T-helper 1 cell treated with Interleukin-12 subunit alpha and Interleukin-12 subunit beta and Interleukin-4 antibody, amounts not matched to agents 30 μg/mL and 1 μg/mL, for 36 hours (primary cell): Measurements from ENCODE around the gene BMPR1A.

ENCODE experiments used
- H3K27ac Mint-ChIP-seq: one replicate; pipeline ENCODE4 v1.8.0; 2021; ENCODE audit warnings: mild to moderate bottlenecking, mixed read lengths
- H3K27me3 Mint-ChIP-seq: one replicate; pipeline ENCODE4 v1.8.0; 2021; ENCODE audit warnings: low read depth, mixed read lengths
- H3K36me3 Mint-ChIP-seq: one replicate; pipeline ENCODE4 v1.8.0; 2021; ENCODE audit warnings: low read depth, mixed read lengths
- H3K4me1 Mint-ChIP-seq: one replicate; pipeline ENCODE4 v1.8.0; 2021; ENCODE audit warnings: low read depth, mixed read lengths
- H3K4me3 Mint-ChIP-seq: one replicate; pipeline ENCODE4 v1.8.0; 2021; ENCODE audit warnings: mild to moderate bottlenecking, moderate library complexity, mixed read lengths
- H3K9me3 Mint-ChIP-seq: one replicate; pipeline ENCODE4 v1.8.0; 2021; ENCODE audit warnings: mixed read lengths

Gene BMPR1A

GRCh38 chr10:86795353-86795752 is 38.9 kb downstream of the BMPR1A start:
- H3K4me3 Mint-ChIP-seq = no peak overlapping the region
- no peak overlapping the region for H3K27ac Mint-ChIP-seq
- H3K27me3 Mint-ChIP-seq = no peaks in the 10 kb centered on the region
- no peaks in the 10 kb centered on the region for H3K9me3 Mint-ChIP-seq
- H3K36me3 Mint-ChIP-seq = no peaks in the 10 kb centered on the region
- H3K4me1 Mint-ChIP-seq = peaks cover 10% of the 10 kb centered on the region

- H3K9me3 Mint-ChIP-seq = no peaks in the 10 kb centered on the region
- H3K27me3 Mint-ChIP-seq = no peaks in the 10 kb centered on the region
- peaks cover 10% of the 10 kb centered on the region for H3K4me1 Mint-ChIP-seq
- no peaks in the 10 kb centered on the region for H3K36me3 Mint-ChIP-seq
- H3K27ac Mint-ChIP-seq = no peak overlapping the region
- H3K4me3 Mint-ChIP-seq = no peak overlapping the region
These were observed 41.6 kb downstream of the BMPR1A start for GRCh38 chr10:86798025-86798424.

GRCh38 chr10:86798611-86799010 is 42.2 kb downstream of the BMPR1A start:
- no peak overlapping the region for H3K27ac Mint-ChIP-seq
- no peaks in the 10 kb centered on the region for H3K36me3 Mint-ChIP-seq
- H3K9me3 Mint-ChIP-seq = no peaks in the 10 kb centered on the region
- H3K27me3 Mint-ChIP-seq = no peaks in the 10 kb centered on the region
- H3K4me1 Mint-ChIP-seq = peaks cover 10% of the 10 kb centered on the region
- H3K4me3 Mint-ChIP-seq = no peak overlapping the region

GRCh38 chr10:86799188-86799845 is 42.9 kb downstream of the BMPR1A start:
- no peaks in the 10 kb centered on the region for H3K36me3 Mint-ChIP-seq
- H3K4me1 Mint-ChIP-seq = peaks cover 10% of the 10 kb centered on the region
- H3K4me3 Mint-ChIP-seq = no peak overlapping the region
- H3K27me3 Mint-ChIP-seq = no peaks in the 10 kb centered on the region
- no peaks in the 10 kb centered on the region for H3K9me3 Mint-ChIP-seq
- H3K27ac Mint-ChIP-seq = no peak overlapping the region

- H3K9me3 Mint-ChIP-seq = no peaks in the 10 kb centered on the region
- H3K36me3 Mint-ChIP-seq = no peaks in the 10 kb centered on the region
- H3K27me3 Mint-ChIP-seq = no peaks in the 10 kb centered on the region
- no peak overlapping the region for H3K27ac Mint-ChIP-seq
- no peak overlapping the region for H3K4me3 Mint-ChIP-seq
- peaks cover 10% of the 10 kb centered on the region for H3K4me1 Mint-ChIP-seq
These were observed 45.6 kb downstream of the BMPR1A start for GRCh38 chr10:86801995-86802394.

- Mint-ChIP-seq H3K4me3 (no peak overlapping the region), H3K27me3 (no peaks in the 10 kb centered on the region), H3K9me3 (no peaks in the 10 kb centered on the region), H3K4me1 (peaks cover 10% of the 10 kb centered on the region), H3K36me3 (no peaks in the 10 kb centered on the region), H3K27ac (no peak overlapping the region)
These were observed 46.2 kb downstream of the BMPR1A start for GRCh38 chr10:86802473-86803108.

GRCh38 chr10:86803156-86803555 is 46.7 kb downstream of the BMPR1A start:
- Mint-ChIP-seq H3K9me3 (no peaks in the 10 kb centered on the region), H3K27me3 (no peaks in the 10 kb centered on the region), H3K36me3 (no peaks in the 10 kb centered on the region), H3K4me1 (peaks cover 10% of the 10 kb centered on the region), H3K27ac (no peak overlapping the region), H3K4me3 (no peak overlapping the region)

GRCh38 chr10:86804805-86805204 is 48.4 kb downstream of the BMPR1A start:
- Mint-ChIP-seq H3K4me1 (no peaks in the 10 kb centered on the region), H3K9me3 (no peaks in the 10 kb centered on the region), H3K4me3 (no peak overlapping the region), H3K27me3 (no peaks in the 10 kb centered on the region), H3K27ac (no peak overlapping the region), H3K36me3 (no peaks in the 10 kb centered on the region)

- no peaks in the 10 kb centered on the region for H3K4me1 Mint-ChIP-seq
- H3K9me3 Mint-ChIP-seq = no peaks in the 10 kb centered on the region
- H3K4me3 Mint-ChIP-seq = no peak overlapping the region
- no peaks in the 10 kb centered on the region for H3K27me3 Mint-ChIP-seq
- H3K36me3 Mint-ChIP-seq = no peaks in the 10 kb centered on the region
- no peak overlapping the region for H3K27ac Mint-ChIP-seq
These were observed 56.7 kb downstream of the BMPR1A start for GRCh38 chr10:86813101-86813500.

- H3K9me3 Mint-ChIP-seq = no peaks in the 10 kb centered on the region
- no peaks in the 10 kb centered on the region for H3K27me3 Mint-ChIP-seq
- H3K36me3 Mint-ChIP-seq = no peaks in the 10 kb centered on the region
- H3K4me1 Mint-ChIP-seq = no peaks in the 10 kb centered on the region
- no peak overlapping the region for H3K4me3 Mint-ChIP-seq
- no peak overlapping the region for H3K27ac Mint-ChIP-seq
These were observed 57.6 kb downstream of the BMPR1A start for GRCh38 chr10:86813982-86814381.

GRCh38 chr10:86815035-86815617 is 58.7 kb downstream of the BMPR1A start:
- Mint-ChIP-seq H3K36me3 (no peaks in the 10 kb centered on the region), H3K4me1 (no peaks in the 10 kb centered on the region), H3K27me3 (no peaks in the 10 kb centered on the region), H3K27ac (no peak overlapping the region), H3K9me3 (no peaks in the 10 kb centered on the region), H3K4me3 (no peak overlapping the region)

GRCh38 chr10:86815640-86816039 is 59.2 kb downstream of the BMPR1A start:
- Mint-ChIP-seq H3K27ac (no peak overlapping the region), H3K36me3 (no peaks in the 10 kb centered on the region), H3K4me1 (no peaks in the 10 kb centered on the region), H3K4me3 (no peak overlapping the region), H3K9me3 (no peaks in the 10 kb centered on the region), H3K27me3 (peaks cover 4% of the 10 kb centered on the region)

GRCh38 chr10:86817246-86817645 is 60.8 kb downstream of the BMPR1A start:
- H3K27me3 Mint-ChIP-seq = peaks cover 4% of the 10 kb centered on the region
- H3K9me3 Mint-ChIP-seq = no peaks in the 10 kb centered on the region
- H3K36me3 Mint-ChIP-seq = no peaks in the 10 kb centered on the region
- no peaks in the 10 kb centered on the region for H3K4me1 Mint-ChIP-seq
- H3K4me3 Mint-ChIP-seq = no peak overlapping the region
- no peak overlapping the region for H3K27ac Mint-ChIP-seq

GRCh38 chr10:86819567-86819966 is 63.1 kb downstream of the BMPR1A start:
- no peaks in the 10 kb centered on the region for H3K9me3 Mint-ChIP-seq
- H3K27ac Mint-ChIP-seq = no peak overlapping the region
- no peaks in the 10 kb centered on the region for H3K4me1 Mint-ChIP-seq
- peaks cover 4% of the 10 kb centered on the region for H3K27me3 Mint-ChIP-seq
- H3K4me3 Mint-ChIP-seq = no peak overlapping the region
- H3K36me3 Mint-ChIP-seq = no peaks in the 10 kb centered on the region

- H3K27me3 Mint-ChIP-seq = peaks cover 4% of the 10 kb centered on the region
- no peaks in the 10 kb centered on the region for H3K9me3 Mint-ChIP-seq
- no peaks in the 10 kb centered on the region for H3K36me3 Mint-ChIP-seq
- no peaks in the 10 kb centered on the region for H3K4me1 Mint-ChIP-seq
- H3K4me3 Mint-ChIP-seq = no peak overlapping the region
- no peak overlapping the region for H3K27ac Mint-ChIP-seq
These were observed 64.1 kb downstream of the BMPR1A start for GRCh38 chr10:86820509-86820908.
